ENCODE data around the gene TGFBR3.
"Not testable (repeated sequence)": the region's sequence is repeated elsewhere in the genome, so short reads cannot be mapped to it uniquely, and the experiment has no call there.

Gene TGFBR3

GRCh38 chr1:91846007-91846638 lies 39.8 kb downstream of the TGFBR3 start:
- DNase-seq: no peak

- DNase-seq: no peak
Measured at GRCh38 chr1:91844862-91845528, 41.0 kb downstream of the TGFBR3 start.

GRCh38 chr1:91843843-91844242 lies 42.1 kb downstream of the TGFBR3 start:
- no peak for DNase-seq

- no peak for DNase-seq
Measured at GRCh38 chr1:91842563-91842962, 43.4 kb downstream of the TGFBR3 start.

- no peak for DNase-seq
Measured at GRCh38 chr1:91842056-91842455, 43.9 kb downstream of the TGFBR3 start.

- DNase-seq: not testable (repeated sequence)
Measured at GRCh38 chr1:91840276-91840675, 45.7 kb downstream of the TGFBR3 start.

GRCh38 chr1:91836331-91837040 lies 49.5 kb downstream of the TGFBR3 start:
- no peak for DNase-seq

- no peak for DNase-seq
Measured at GRCh38 chr1:91835087-91835521, 50.8 kb downstream of the TGFBR3 start.

GRCh38 chr1:91834549-91834948 lies 51.4 kb downstream of the TGFBR3 start:
- DNase-seq: not testable (repeated sequence)

GRCh38 chr1:91833946-91834345 lies 52.0 kb downstream of the TGFBR3 start:
- DNase-seq: no peak

GRCh38 chr1:91831132-91831930 lies 54.6 kb downstream of the TGFBR3 start:
- DNase-seq: no peak

- no peak for DNase-seq
Measured at GRCh38 chr1:91830242-91831131, 55.5 kb downstream of the TGFBR3 start.

- DNase-seq: no peak
Measured at GRCh38 chr1:91829293-91830153, 56.4 kb downstream of the TGFBR3 start.

- DNase-seq: no peak
Measured at GRCh38 chr1:91828583-91829281, 57.2 kb downstream of the TGFBR3 start.

GRCh38 chr1:91827459-91828321 lies 58.3 kb downstream of the TGFBR3 start:
- no peak for DNase-seq

GRCh38 chr1:91827087-91827458 lies 58.9 kb downstream of the TGFBR3 start:
- no peak for DNase-seq

- DNase-seq: no peak
Measured at GRCh38 chr1:91826649-91827048, 59.3 kb downstream of the TGFBR3 start.

- DNase-seq: no peak
Measured at GRCh38 chr1:91826248-91826647, 59.7 kb downstream of the TGFBR3 start.

GRCh38 chr1:91821126-91821868 lies 64.7 kb downstream of the TGFBR3 start:
- DNase-seq: no peak

Measured in CD4-positive, alpha-beta T cell treated with Interferon gamma for 1 hour (primary cell).